Rectal smooth muscle tissue (tissue), 1 donor: Measurements from ENCODE around the gene MCC.
"Not testable (repeated sequence)": the region's sequence is repeated elsewhere in the genome, so short reads cannot be mapped to it uniquely, and the experiment has no call there.

Experiments
- H3K27ac ChIP-seq: one replicate; pipeline ENCODE4 v1.7.0; 2013; ENCODE audit warnings: low read depth, low read length, inconsistent platforms
- H3K27me3 ChIP-seq: one replicate; pipeline ENCODE4 v1.7.0; 2013; ENCODE audit warnings: low read length; ENCODE audit not compliant: control insufficient read depth, insufficient read depth
- H3K36me3 ChIP-seq: one replicate; pipeline ENCODE4 v1.7.0; 2013; ENCODE audit warnings: low read length; ENCODE audit not compliant: control insufficient read depth, insufficient read depth
- H3K4me1 ChIP-seq: one replicate; pipeline ENCODE4 v1.7.0; 2013; ENCODE audit warnings: low read length; ENCODE audit not compliant: control insufficient read depth, insufficient read depth
- H3K4me3 ChIP-seq: one replicate; pipeline ENCODE4 v1.7.0; 2013; ENCODE audit warnings: low read length
- H3K9ac ChIP-seq: one replicate; pipeline ENCODE4 v1.7.0; 2013; ENCODE audit warnings: low read length

Gene MCC

DNA sequence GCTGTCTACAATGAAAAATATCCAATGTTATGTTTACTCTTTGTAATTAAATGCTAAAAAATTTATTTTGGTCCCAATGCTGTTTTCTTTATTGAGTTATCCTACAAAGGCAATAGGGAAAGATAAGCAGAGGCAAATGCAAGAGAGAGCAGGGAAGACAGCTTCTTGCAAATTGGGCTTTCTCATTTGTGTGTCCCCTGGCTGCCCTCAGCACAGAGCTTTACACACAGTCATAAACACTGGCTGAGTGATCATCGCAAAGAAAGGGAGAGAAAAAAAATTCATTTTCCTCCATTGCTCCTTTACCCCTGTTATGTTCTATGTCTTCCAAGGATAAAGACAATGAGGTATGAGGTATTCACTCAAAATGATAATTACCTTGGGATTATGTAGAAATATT, 51.1 kb downstream of the MCC start:
- Histone ChIP-seq H3K27ac (no peak overlapping the region), H3K4me1 (no peaks in the 10 kb centered on the region), H3K9ac (no peak overlapping the region), H3K4me3 (no peak overlapping the region), H3K27me3 (no peaks in the 10 kb centered on the region), H3K36me3 (no peaks in the 10 kb centered on the region)

DNA sequence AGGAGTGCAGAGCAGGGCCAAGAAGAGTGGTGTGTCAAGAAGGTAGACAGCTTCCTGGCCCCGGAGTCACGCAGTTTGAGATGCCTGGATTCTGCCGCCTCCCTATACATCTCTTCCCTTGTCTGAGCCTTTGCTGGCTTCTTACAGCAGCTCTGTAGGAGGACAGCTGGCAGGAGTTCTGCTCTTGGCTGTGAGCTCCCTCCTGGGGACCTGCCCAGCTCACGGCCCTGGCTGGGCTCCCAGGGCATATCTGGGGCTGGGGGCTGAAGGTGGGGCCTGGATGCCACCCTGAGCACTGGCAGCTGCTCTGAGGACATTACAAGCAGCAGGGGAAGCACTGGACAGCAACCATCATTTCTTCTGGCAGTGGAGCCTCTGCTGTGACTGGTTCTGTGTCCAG, 52.7 kb downstream of the MCC start:
- Histone ChIP-seq H3K27me3 (no peaks in the 10 kb centered on the region), H3K9ac (no peak overlapping the region), H3K27ac (no peak overlapping the region)

DNA sequence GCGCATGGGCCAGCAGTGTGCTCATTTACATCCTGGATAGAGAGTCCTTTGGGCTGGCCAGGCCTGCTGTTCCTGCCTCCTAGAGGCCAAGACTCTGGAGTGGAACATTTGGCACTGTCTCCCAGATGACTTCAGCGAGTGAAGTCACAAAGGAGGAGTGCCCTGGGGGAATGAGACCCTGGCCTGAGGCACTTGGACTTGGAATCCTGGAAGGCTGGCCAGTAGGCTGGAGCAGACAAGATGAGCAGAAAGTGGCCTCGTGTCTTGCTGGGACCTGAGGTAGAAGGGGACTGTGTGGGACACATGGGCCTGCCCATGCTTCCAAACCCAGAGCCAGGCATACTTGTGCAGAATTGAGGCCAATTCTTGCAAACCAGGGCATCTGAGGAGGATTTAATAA, 53.4 kb downstream of the MCC start, which contains the start of gene TSSK1B:
Gene TSSK1B, minus strand, starts transcription at position 101 of the 400 bp plus-strand sequence. CDS start 150 bp downstream, outside the sequence.
- Histone ChIP-seq H3K4me1 (no peaks in the 10 kb centered on the region), H3K4me3 (no peak within 1 kb of the TSS), H3K36me3 (no peaks in the 10 kb centered on the region), H3K27ac (no peak within 1 kb of the TSS), H3K9ac (no peak within 1 kb of the TSS), H3K27me3 (no peaks in the 10 kb centered on the region)

More for the DNA sequence above, 52.7 kb downstream of the MCC start:
- no peak overlapping the region for H3K4me3 ChIP-seq
- H3K4me1 ChIP-seq, result no peaks in the 10 kb centered on the region
- no peaks in the 10 kb centered on the region for H3K36me3 ChIP-seq

DNA sequence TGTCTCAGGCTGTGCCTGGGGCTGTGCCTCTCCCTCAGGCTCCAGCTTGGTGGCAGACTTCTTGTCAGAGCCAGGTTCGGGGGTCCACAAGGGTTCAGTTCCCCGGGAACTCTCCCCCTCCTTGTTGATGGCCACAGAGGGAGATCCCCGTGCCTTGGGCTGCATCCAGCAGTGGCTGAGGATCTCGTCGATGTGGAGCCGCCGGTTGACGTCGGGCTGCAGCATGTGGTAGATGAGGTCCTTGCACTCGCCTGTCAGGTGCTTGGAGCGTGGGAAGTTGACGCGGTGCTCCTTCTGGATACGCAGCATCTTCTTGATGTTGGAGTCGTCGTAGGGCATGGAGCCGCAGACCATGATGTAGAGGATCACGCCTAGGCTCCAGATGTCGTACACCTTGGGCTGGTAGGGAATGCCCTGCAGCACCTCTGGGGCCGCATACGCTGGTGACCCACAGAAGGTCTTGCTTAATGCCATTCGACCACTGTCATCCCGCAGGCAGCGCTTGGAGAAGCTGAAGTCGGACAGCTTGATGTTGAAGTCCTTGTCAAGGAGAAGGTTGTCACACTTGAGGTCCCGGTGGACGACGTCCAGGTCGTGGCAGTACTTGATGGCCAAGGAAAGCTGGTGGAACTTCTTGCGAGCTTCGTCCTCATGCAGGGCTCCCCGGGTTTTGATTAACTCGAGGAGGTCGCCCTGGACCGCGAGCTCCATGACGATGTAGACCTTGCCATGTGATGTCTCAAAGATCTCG, 54.2 kb downstream of the MCC start:
- Histone ChIP-seq H3K9ac (no peak overlapping the region), H3K27me3 (no peaks in the 10 kb centered on the region), H3K4me3 (no peak overlapping the region), H3K4me1 (no peaks in the 10 kb centered on the region), H3K27ac (no peak overlapping the region), H3K36me3 (no peaks in the 10 kb centered on the region)

DNA sequence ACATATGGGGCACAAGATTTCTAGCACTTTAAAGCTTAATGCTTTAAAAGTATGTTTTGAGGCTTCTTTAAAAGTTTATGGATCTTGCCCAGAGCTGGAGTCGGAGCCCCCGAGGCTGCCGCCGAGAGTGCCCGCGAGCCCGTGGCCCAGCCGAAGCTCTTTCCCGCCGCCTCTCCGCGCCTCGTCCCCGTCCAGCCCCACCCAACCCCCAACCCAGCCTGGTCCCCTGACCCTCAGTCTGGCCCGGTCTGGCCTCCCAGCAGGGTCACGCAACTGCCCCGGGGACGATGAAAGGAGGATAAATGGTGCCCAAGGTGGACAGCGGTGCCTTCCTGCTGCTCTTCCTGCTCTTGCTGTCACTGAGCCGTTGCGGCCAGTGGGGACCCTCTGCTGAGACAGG, 55.2 kb downstream of the MCC start:
- Histone ChIP-seq H3K27ac (no peak overlapping the region), H3K4me1 (no peaks in the 10 kb centered on the region), H3K9ac (no peak overlapping the region), H3K4me3 (no peak overlapping the region), H3K27me3 (no peaks in the 10 kb centered on the region), H3K36me3 (no peaks in the 10 kb centered on the region)

DNA sequence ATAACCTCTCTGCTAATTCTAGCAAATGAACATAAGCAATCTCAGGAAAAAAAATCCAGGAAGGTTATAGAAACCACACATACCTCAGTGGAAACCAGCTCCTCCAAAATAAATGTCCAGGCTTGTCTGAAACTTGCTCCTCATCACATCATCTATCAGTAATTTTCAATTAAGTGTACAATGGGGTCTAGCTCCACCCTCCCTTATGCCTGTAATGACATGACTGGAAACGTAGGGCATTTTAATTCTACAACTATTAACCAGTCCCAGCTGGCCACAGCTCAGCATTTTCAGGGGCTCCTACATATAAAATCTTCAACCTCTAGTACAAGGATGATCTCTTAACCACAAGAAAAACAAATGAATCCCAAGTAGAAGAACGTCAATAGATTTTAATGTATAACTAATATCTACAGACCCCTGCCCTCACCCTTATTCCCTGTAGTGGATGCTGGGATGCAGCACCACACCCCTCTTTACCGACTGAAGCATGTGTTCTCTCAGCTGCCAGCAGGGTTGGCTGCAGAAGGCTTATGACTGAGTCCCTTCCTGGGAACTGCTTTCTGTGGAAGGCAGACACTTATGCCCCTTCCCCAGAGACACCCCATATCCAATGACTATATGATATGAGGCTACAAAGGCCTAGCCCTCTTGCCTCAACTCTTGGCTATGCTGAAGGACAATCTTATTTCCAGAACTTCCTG, 60.2 kb downstream of the MCC start:
- Histone ChIP-seq H3K36me3 (no peaks in the 10 kb centered on the region), H3K9ac (no peak overlapping the region), H3K4me1 (no peaks in the 10 kb centered on the region), H3K27ac (no peak overlapping the region), H3K27me3 (no peaks in the 10 kb centered on the region), H3K4me3 (no peak overlapping the region)

DNA sequence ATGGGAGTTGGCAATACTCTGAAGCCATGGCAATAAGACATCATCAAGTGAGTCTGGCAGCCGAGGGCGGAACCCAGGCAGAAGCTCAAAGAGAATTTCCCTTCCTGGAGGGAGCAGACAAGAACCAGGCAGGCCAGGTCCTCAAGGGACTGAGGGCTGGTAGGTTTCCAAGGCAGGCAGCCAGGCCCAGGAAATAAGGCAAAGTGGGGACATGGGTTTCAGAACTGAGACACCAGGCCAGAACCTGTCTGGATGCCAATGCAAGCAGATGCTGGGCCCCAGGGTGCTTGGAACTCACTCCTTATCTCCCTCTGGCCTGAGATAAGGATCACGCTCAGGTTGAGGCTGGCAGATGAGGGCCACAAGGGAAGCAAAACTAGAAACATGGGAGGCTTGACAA, 62.3 kb downstream of the MCC start:
- no peaks in the 10 kb centered on the region for H3K27me3 ChIP-seq
- no peaks in the 10 kb centered on the region for H3K36me3 ChIP-seq
- no peak overlapping the region for H3K4me3 ChIP-seq
- H3K9ac ChIP-seq, result no peak overlapping the region
- H3K4me1 ChIP-seq, result no peaks in the 10 kb centered on the region
- no peak overlapping the region for H3K27ac ChIP-seq

DNA sequence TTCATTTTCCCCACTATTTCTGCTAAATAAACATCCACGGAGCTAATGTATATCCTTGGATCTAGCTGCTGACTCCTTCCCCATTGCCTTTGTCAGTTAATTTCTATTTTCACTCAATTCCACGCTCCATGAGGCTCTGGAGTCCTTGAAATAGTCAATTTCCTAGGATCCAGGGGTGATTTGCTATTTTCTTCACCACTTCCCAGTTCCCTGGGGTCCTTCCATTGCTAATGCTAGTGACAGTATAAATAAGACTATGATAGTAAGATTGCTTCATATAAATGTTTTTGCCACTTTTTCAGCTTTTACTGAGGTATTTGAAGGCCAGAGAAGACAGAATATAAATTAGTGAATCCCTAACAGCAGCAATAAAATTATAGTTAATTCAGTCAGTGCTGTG, 66.6 kb downstream of the MCC start:
- H3K27me3 ChIP-seq, result no peaks in the 10 kb centered on the region
- H3K36me3 ChIP-seq, result no peaks in the 10 kb centered on the region
- H3K4me3 ChIP-seq, result no peak overlapping the region
- H3K9ac ChIP-seq, result no peak overlapping the region
- no peak overlapping the region for H3K27ac ChIP-seq
- H3K4me1 ChIP-seq, result no peaks in the 10 kb centered on the region

DNA sequence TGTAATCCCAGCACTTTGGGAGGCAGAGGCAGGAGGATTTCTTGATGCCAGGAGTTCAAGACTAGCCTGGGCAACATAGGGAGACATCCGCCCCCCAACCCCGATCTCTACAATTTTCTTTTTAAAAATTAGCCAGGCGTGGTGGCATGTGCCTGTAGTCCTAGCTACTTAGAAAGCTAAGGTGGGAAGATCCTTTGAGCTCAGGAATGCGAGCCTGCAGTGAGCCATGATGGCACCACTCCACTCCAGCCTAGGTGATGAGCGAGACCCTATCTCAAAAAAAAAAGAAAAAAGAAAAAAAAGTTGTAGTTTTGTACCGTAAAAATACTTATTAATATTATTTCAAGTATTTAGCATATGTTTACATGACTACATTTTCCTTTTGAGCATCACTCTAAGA, 82.7 kb downstream of the MCC start:
- H3K36me3 ChIP-seq, result no peaks in the 10 kb centered on the region
- H3K27me3 ChIP-seq, result no peaks in the 10 kb centered on the region
- H3K27ac ChIP-seq, result no peak overlapping the region
- H3K9ac ChIP-seq, result no peak overlapping the region
- no peak overlapping the region for H3K4me3 ChIP-seq
- no peaks in the 10 kb centered on the region for H3K4me1 ChIP-seq

DNA sequence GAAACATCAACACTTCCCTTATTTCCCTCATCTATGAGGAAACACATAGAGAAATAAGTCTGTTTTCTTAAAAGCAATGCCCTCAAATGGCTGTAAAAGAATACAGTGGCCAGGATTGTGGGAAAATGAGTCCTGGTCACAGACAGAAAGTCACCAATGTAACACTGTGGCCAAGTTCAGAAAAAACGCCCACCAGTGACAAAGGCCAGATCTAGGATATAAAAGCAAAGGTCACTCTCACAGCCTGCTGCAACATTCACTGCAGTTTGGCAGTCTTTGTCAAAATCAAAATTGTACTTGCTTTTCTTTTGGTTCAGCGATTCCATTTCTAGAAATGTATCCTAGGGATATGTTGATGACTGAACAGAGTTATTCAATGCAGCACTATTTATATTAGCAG, 84.0 kb downstream of the MCC start:
- no peaks in the 10 kb centered on the region for H3K36me3 ChIP-seq
- H3K27me3 ChIP-seq, result no peaks in the 10 kb centered on the region
- H3K4me3 ChIP-seq, result no peak overlapping the region
- no peaks in the 10 kb centered on the region for H3K4me1 ChIP-seq
- H3K9ac ChIP-seq, result no peak overlapping the region
- H3K27ac ChIP-seq, result no peak overlapping the region

DNA sequence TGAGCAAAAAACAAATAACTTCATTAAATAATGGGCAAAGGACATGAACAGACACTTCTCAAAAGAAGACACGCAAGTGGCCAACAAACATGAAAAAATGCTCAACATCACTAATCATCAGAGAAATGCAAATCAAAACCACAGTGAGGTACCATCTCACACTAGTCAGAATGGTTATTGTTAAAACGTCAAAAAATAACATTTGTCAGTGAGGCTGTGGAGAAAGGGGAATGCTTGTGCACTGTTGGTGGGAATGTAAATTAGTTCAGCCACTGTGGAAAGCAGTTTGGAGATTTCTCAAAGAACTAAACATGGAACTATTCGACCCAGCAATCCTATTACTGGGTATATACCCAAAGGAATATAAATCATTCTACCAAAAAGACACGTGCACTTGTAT, 90.3 kb downstream of the MCC start:
- not testable (repeated sequence) for H3K27me3 ChIP-seq, H3K4me1 ChIP-seq, H3K27ac ChIP-seq

DNA sequence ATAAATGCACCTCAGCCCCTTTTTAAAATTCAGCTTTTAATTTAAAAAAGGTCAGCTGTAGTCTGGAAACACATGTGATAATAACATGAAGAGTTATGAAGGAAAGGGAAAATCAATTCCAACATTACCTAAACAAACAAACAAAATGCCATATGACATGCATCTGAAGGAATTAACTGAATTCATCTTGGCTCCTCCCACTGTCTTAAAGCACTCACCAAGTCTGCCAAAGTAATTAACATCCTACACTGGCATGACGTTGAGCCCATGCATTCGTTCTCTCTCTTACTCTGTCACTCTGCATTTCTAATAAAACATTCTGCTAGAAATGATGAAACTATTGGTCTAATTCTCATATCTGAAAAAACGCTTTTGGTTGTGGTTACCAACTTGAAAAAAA, 91.2 kb downstream of the MCC start:
- no peak overlapping the region for H3K27ac ChIP-seq
- no peak overlapping the region for H3K9ac ChIP-seq
- no peaks in the 10 kb centered on the region for H3K36me3 ChIP-seq
- H3K4me1 ChIP-seq, result no peaks in the 10 kb centered on the region
- H3K27me3 ChIP-seq, result no peaks in the 10 kb centered on the region
- H3K4me3 ChIP-seq, result no peak overlapping the region

More for the DNA sequence above, 90.3 kb downstream of the MCC start:
- not testable (repeated sequence) for H3K4me3 ChIP-seq, H3K9ac ChIP-seq, H3K36me3 ChIP-seq

DNA sequence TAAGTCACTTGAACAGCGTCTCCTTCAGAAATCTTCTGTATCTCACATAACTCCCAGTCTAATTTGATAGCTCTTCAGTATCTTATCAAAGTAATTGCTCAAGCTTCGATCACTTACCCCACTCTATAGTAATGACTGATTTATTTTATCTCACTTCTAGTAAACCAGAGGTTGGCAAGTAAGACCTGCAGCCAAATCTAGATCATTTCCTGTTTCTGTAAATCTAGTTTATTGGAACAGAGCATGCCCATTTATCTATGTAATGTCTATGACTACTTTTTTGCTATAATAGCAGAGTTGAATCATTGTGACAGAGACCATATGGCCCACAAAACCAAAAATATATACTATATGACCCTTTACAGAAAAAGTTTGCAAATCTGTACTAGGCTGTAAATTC, 93.6 kb downstream of the MCC start:
- no peak overlapping the region for H3K4me3 ChIP-seq
- no peak overlapping the region for H3K27ac ChIP-seq
- H3K9ac ChIP-seq, result no peak overlapping the region
- no peaks in the 10 kb centered on the region for H3K36me3 ChIP-seq
- H3K27me3 ChIP-seq, result no peaks in the 10 kb centered on the region
- no peaks in the 10 kb centered on the region for H3K4me1 ChIP-seq
